Measurements from ENCODE around the gene GYS1.

Gene GYS1

GRCh38 chr19:48969276-48970138 lies 23.6 kb downstream of the GYS1 start:
- TF ChIP-seq GATA3 (IDR thresholded peaks at IDR 0.05; ENCODE audit: low read depth, low read length) (no peak), GATA2 (IDR thresholded peaks at IDR 0.05; ENCODE audit: low read depth, low read length) (no peak)

- TF ChIP-seq GATA3 (IDR thresholded peaks at IDR 0.05; ENCODE audit: low read depth, low read length), result no peak
- TF ChIP-seq GATA2 (IDR thresholded peaks at IDR 0.05; ENCODE audit: low read depth, low read length), result no peak
Measured at GRCh38 chr19:48968813-48969218, 24.3 kb downstream of the GYS1 start.

GRCh38 chr19:48968179-48968661 lies 24.9 kb downstream of the GYS1 start:
- TF ChIP-seq GATA2 (IDR thresholded peaks at IDR 0.05; ENCODE audit: low read depth, low read length) (no peak), GATA3 (IDR thresholded peaks at IDR 0.05; ENCODE audit: low read depth, low read length) (no peak)

- TF ChIP-seq GATA2 (IDR thresholded peaks at IDR 0.05; ENCODE audit: low read depth, low read length), result no peak
- no peak for TF ChIP-seq GATA3 (IDR thresholded peaks at IDR 0.05; ENCODE audit: low read depth, low read length)
Measured at GRCh38 chr19:48967346-48968178, 25.5 kb downstream of the GYS1 start.

GRCh38 chr19:48966541-48967345 lies 26.4 kb downstream of the GYS1 start:
- TF ChIP-seq GATA2 (IDR thresholded peaks at IDR 0.05; ENCODE audit: low read depth, low read length), result no peak
- TF ChIP-seq GATA3 (IDR thresholded peaks at IDR 0.05; ENCODE audit: low read depth, low read length), result no peak

- TF ChIP-seq GATA2 (IDR thresholded peaks at IDR 0.05; ENCODE audit: low read depth, low read length) (no peak), GATA3 (IDR thresholded peaks at IDR 0.05; ENCODE audit: low read depth, low read length) (no peak)
Measured at GRCh38 chr19:48965806-48966540, 27.1 kb downstream of the GYS1 start.

GRCh38 chr19:48965040-48965805 lies 27.9 kb downstream of the GYS1 start, which contains the start of gene FTL:
Gene FTL, plus strand, starts transcription at chr19:48965309. Its CDS starts 199 bp downstream, at chr19:48965508.
- TF ChIP-seq GATA3 (IDR thresholded peaks at IDR 0.05; ENCODE audit: low read depth, low read length) (no peak), GATA2 (IDR thresholded peaks at IDR 0.05; ENCODE audit: low read depth, low read length) (no peak)

GRCh38 chr19:48964205-48965039 lies 28.7 kb downstream of the GYS1 start:
- no peak for TF ChIP-seq GATA2 (IDR thresholded peaks at IDR 0.05; ENCODE audit: low read depth, low read length)
- TF ChIP-seq GATA3 (IDR thresholded peaks at IDR 0.05; ENCODE audit: low read depth, low read length), result no peak

- TF ChIP-seq GATA3 (IDR thresholded peaks at IDR 0.05; ENCODE audit: low read depth, low read length) (no peak), GATA2 (IDR thresholded peaks at IDR 0.05; ENCODE audit: low read depth, low read length) (no peak)
Measured at GRCh38 chr19:48963371-48964204, 29.5 kb downstream of the GYS1 start.

GRCh38 chr19:48962849-48963165 lies 30.3 kb downstream of the GYS1 start:
- no peak for TF ChIP-seq GATA3 (IDR thresholded peaks at IDR 0.05; ENCODE audit: low read depth, low read length)
- no peak for TF ChIP-seq GATA2 (IDR thresholded peaks at IDR 0.05; ENCODE audit: low read depth, low read length)

All from SH-SY5Y (cell line).